ENCODE data around the gene PLEKHG4B. TPM values are rescaled to one million over a fixed set of nuclear protein-coding genes. Genes with fewer than 3 reads are reported as not detected.

Gene PLEKHG4B
- polyA plus RNA-seq, 1 of the 3 experiments (the other 2 are of a cell fraction): 0.18 TPM

DNA sequence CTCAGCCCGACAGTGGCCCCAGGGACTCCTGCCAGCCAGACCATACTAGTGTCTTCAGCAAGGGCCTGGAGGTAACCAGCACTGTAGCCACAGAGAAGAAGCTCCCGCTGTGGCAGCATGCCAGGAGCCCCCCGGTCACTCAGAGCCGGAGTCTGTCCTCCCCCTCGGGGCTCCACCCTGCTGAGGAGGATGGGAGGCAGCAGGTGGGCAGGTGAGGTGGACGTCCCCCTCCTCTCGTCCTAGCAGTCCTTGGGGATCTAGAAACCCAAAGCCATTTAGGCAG is 71.3 kb downstream of the PLEKHG4B start:
- Histone ChIP-seq H3K9me3 (no peaks in the 10 kb centered on the region), H3K79me2 (ENCODE audit: insufficient read depth) (no peaks in the 10 kb centered on the region), H4K20me1 (ENCODE audit: insufficient read depth) (no peaks in the 10 kb centered on the region), H3K4me3 (ENCODE audit: low read depth in 2 of 2, low read length in 1 of 2) (no peak overlapping the region), H3K4me2 (no peak overlapping the region), H3K4me1 (ENCODE audit: control insufficient read depth in 1 of 2, insufficient read depth in 2 of 2, low read depth in 1 of 2, low read length in 1 of 2) (peaks cover 0 to 14% of the 10 kb centered on the region in 2 experiments; a peak in 1 of 4 replicates), H3F3A (replicated peaks; ENCODE audit: insufficient read depth) (peaks cover 3% of the 10 kb centered on the region), H3K36me3 (replicated peaks in 1 of 2; ENCODE audit: control insufficient read depth in 1 of 2, insufficient read depth in 2 of 2, low read length in 1 of 2) (no peaks in the 10 kb centered on the region), H3K27me3 (ENCODE audit: insufficient read depth) (no peaks in the 10 kb centered on the region), H3K9me2 (no peaks in the 10 kb centered on the region), H2AFZ (ENCODE audit: low read depth) (no peak overlapping the region), H3K27ac (ENCODE audit: low read depth in 2 of 2, low read length in 1 of 2) (no peak overlapping the region), H3K9ac (no peak overlapping the region)
- no peak for TF ChIP-seq JUND (IDR thresholded peaks at IDR 0.05)
- TF ChIP-seq NFIC (IDR thresholded peaks at IDR 0.05; ENCODE audit: borderline replicate concordance): no peak
- no peak for TF ChIP-seq TCF12 (IDR thresholded peaks at IDR 0.05)
- TF ChIP-seq EZH2phosphoT487 (IDR thresholded peaks at IDR 0.05; ENCODE audit: borderline replicate concordance, low read depth): no peak
- TF ChIP-seq FOXM1 (IDR thresholded peaks at IDR 0.05; ENCODE audit: low read depth): no peak
- no peak for TF ChIP-seq GABPA (IDR thresholded peaks at IDR 0.05; ENCODE audit: low read depth)
- no peak for DNase-seq
- ChIA-PET CTCF (no interaction called here), POLR2A (no interaction called here)
- WGBS (ENCODE audit: low lambda C conversion rate): 72% methylated on average over 2 of the region's 7 CpGs

DNA sequence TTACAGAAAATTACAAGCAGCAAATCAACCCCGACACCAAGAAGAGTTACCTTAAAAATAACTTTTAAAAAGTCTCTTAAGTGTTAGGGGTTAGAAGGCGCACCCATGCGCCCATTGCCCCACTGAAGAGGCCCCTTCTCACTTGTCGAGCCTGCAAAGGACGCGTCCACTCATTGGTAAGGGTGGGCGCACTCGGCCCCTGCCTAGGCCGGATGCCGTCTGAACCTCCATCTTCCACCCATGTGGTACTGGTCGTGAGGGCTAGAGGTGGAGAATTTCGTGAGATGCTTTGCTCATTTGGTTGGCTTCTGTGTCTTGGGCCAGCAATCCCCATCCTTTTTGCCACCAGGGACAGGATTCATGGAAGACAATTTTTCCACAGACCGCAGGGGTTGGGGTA is 71.9 kb downstream of the PLEKHG4B start:
- no peak overlapping the region for H3K4me3 ChIP-seq (ENCODE audit: low read depth in 2 of 2, low read length in 1 of 2)
- H3K9ac ChIP-seq: no peak overlapping the region
- TF ChIP-seq SMC3 (IDR thresholded peaks at IDR 0.05; ENCODE audit: low read depth, low read length): no peak
- no peak for TF ChIP-seq FOSL2 (IDR thresholded peaks at IDR 0.05; ENCODE audit: borderline replicate concordance, low read depth)
- TF ChIP-seq FOXM1 (IDR thresholded peaks at IDR 0.05; ENCODE audit: low read depth): no peak
- TF ChIP-seq EZH2phosphoT487 (IDR thresholded peaks at IDR 0.05; ENCODE audit: borderline replicate concordance, low read depth): no peak
- no peak for TF ChIP-seq SIN3A (IDR thresholded peaks at IDR 0.05; ENCODE audit: borderline replicate concordance, low read depth, low read length)
- no peak for TF ChIP-seq NFIC (IDR thresholded peaks at IDR 0.05; ENCODE audit: borderline replicate concordance)
- no peak for TF ChIP-seq USF2 (IDR thresholded peaks at IDR 0.05; ENCODE audit: borderline replicate concordance, low read depth, low read length)
- no peak for TF ChIP-seq TEAD4 (IDR thresholded peaks at IDR 0.05; ENCODE audit: borderline replicate concordance, insufficient read depth)
- no peak for TF ChIP-seq USF1 (IDR thresholded peaks at IDR 0.05; ENCODE audit: borderline replicate concordance, low read depth)
- TF ChIP-seq, protein P1, sequence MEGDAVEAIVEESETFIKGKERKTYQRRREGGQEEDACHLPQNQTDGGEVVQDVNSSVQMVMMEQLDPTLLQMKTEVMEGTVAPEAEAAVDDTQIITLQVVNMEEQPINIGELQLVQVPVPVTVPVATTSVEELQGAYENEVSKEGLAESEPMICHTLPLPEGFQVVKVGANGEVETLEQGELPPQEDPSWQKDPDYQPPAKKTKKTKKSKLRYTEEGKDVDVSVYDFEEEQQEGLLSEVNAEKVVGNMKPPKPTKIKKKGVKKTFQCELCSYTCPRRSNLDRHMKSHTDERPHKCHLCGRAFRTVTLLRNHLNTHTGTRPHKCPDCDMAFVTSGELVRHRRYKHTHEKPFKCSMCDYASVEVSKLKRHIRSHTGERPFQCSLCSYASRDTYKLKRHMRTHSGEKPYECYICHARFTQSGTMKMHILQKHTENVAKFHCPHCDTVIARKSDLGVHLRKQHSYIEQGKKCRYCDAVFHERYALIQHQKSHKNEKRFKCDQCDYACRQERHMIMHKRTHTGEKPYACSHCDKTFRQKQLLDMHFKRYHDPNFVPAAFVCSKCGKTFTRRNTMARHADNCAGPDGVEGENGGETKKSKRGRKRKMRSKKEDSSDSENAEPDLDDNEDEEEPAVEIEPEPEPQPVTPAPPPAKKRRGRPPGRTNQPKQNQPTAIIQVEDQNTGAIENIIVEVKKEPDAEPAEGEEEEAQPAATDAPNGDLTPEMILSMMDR (IDR thresholded peaks at IDR 0.05): no peak
- no peak for TF ChIP-seq TAF1 (IDR thresholded peaks at IDR 0.05; ENCODE audit: borderline replicate concordance, low read depth, low read length)
- no peak for TF ChIP-seq EP300 (IDR thresholded peaks at IDR 0.05; ENCODE audit: borderline replicate concordance in 1 of 2, low read depth in 1 of 2, low read length in 1 of 2)
- no peak for TF ChIP-seq JUND (IDR thresholded peaks at IDR 0.05)
- TF ChIP-seq POLR2AphosphoS5 (IDR thresholded peaks at IDR 0.05; ENCODE audit: low read depth, low read length): no peak
- TF ChIP-seq FOXJ3 (CRISPR knock-in tag; IDR thresholded peaks at IDR 0.05): no peak
- TF ChIP-seq, protein P2, sequence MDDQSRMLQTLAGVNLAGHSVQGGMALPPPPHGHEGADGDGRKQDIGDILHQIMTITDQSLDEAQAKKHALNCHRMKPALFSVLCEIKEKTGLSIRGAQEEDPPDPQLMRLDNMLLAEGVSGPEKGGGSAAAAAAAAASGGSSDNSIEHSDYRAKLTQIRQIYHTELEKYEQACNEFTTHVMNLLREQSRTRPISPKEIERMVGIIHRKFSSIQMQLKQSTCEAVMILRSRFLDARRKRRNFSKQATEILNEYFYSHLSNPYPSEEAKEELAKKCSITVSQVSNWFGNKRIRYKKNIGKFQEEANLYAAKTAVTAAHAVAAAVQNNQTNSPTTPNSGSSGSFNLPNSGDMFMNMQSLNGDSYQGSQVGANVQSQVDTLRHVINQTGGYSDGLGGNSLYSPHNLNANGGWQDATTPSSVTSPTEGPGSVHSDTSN (IDR thresholded peaks at IDR 0.05): no peak
- no peak overlapping the region for H2AFZ ChIP-seq (ENCODE audit: low read depth)
- no peaks in the 10 kb centered on the region for H3K36me3 ChIP-seq (replicated peaks in 1 of 2; ENCODE audit: control insufficient read depth in 1 of 2, insufficient read depth in 2 of 2, low read length in 1 of 2)
- CTCF ChIA-PET: no interaction called here
- peaks cover 3% of the 10 kb centered on the region for H3F3A ChIP-seq (replicated peaks; ENCODE audit: insufficient read depth)
- H3K4me2 ChIP-seq: no peak overlapping the region
- DNase-seq: no peak
- no peaks in the 10 kb centered on the region for H3K9me2 ChIP-seq
- no peaks in the 10 kb centered on the region for H4K20me1 ChIP-seq (ENCODE audit: insufficient read depth)
- H3K27me3 ChIP-seq (ENCODE audit: insufficient read depth): no peaks in the 10 kb centered on the region
- 86% methylated on average over 13 of the region's 13 CpGs for WGBS (ENCODE audit: low lambda C conversion rate)
- no peaks in the 10 kb centered on the region for H3K9me3 ChIP-seq
- H3K27ac ChIP-seq (ENCODE audit: low read depth in 2 of 2, low read length in 1 of 2): no peak overlapping the region
- H3K4me1 ChIP-seq (ENCODE audit: control insufficient read depth in 1 of 2, insufficient read depth in 2 of 2, low read depth in 1 of 2, low read length in 1 of 2): peaks cover 0 to 15% of the 10 kb centered on the region in 2 experiments; a peak in 1 of 4 replicates
- POLR2A ChIA-PET: no interaction called here
- no peaks in the 10 kb centered on the region for H3K79me2 ChIP-seq (ENCODE audit: insufficient read depth)

All from SK-N-SH (cell line).